Measurements from ENCODE around the gene PSTPIP1.

DNA sequence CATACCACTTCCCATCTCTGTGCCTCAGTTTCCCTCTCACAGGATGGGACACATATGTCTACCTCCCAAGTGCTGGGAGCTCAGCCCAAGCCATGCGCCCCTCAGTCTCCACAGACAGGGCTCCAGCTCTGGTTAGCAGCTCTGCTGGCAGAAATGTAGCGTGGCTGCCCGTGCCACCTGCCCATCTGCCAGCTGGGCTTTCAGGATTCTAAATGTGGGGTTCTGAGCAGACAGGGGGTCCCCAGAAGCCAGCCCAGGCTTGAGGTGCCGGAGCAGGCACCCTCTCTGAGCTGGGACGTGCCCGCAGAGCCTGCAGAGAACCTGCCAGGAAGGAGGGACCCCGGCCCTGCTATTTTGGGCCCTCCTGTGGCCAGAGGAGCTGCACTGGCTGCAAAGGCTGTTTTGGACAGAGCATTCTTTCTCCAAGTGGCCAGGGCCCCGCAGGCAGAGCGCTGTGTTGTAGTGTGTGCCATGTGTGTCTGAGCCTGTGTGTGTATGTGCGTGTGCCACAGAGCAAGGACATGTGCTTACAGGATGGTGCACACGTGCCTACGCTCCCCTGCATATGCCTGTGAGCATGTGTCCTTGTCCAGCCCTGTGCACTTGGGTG, 31.7 kb downstream of the PSTPIP1 start:
- TF ChIP-seq, protein P1, sequence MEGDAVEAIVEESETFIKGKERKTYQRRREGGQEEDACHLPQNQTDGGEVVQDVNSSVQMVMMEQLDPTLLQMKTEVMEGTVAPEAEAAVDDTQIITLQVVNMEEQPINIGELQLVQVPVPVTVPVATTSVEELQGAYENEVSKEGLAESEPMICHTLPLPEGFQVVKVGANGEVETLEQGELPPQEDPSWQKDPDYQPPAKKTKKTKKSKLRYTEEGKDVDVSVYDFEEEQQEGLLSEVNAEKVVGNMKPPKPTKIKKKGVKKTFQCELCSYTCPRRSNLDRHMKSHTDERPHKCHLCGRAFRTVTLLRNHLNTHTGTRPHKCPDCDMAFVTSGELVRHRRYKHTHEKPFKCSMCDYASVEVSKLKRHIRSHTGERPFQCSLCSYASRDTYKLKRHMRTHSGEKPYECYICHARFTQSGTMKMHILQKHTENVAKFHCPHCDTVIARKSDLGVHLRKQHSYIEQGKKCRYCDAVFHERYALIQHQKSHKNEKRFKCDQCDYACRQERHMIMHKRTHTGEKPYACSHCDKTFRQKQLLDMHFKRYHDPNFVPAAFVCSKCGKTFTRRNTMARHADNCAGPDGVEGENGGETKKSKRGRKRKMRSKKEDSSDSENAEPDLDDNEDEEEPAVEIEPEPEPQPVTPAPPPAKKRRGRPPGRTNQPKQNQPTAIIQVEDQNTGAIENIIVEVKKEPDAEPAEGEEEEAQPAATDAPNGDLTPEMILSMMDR (IDR thresholded peaks at IDR 0.05): no peak
- no peak for TF ChIP-seq POLR2A (IDR thresholded peaks at IDR 0.05)
